PC-3 (cell line): ENCODE measurements around the gene CENPF. TPM values are rescaled to one million over a fixed set of nuclear protein-coding genes. Genes with fewer than 3 reads are reported as not detected.

ENCODE experiments used
- ATAC-seq: fragments of 200-7000 bp; cut with Tn5 transposase; 2 replicates; pipeline ENCODE4 v1.9.1; 2020; ENCODE audit warnings: mild to moderate bottlenecking, moderate library complexity
- BruUV-seq: library from RNA; stranded (reverse); fragments of 400-500 nt; replicated peaks from 2 replicates; lab custom pipeline; 2021; lab: Mats Ljungman, UMichigan
- CTCF ChIA-PET: fragments of 300-600 bp; sonication (Branson Sonifier 250); formaldehyde crosslinking; loops from one replicate; lab custom pipeline; 2022; ENCODE audit warnings: antibody characterized with exemption; lab: Charles Lee
- POLR2A ChIA-PET: fragments of 300-600 bp; sonication (Branson Sonifier 250); formaldehyde crosslinking; loops from one replicate; lab custom pipeline; 2022; ENCODE audit warnings: antibody characterized with exemption; ENCODE audit not compliant: unreplicated experiment; lab: Charles Lee
- DNase-seq: peaks from one replicate; pipeline ENCODE4 v3.0.0-alpha.2; 2015
- H2AFZ ChIP-seq: fragments of 300-600 bp; sonication (generic); 2 replicates; pipeline ENCODE4 v1.6.0; 2016; ENCODE audit warnings: antibody characterized with exemption, low read length
- H3F3A ChIP-seq: fragments of 300-600 bp; sonication (generic); one replicate; pipeline ENCODE4 v1.6.0; 2017; ENCODE audit warnings: antibody characterized with exemption, low read length, control low read depth, mild to moderate bottlenecking; ENCODE audit not compliant: unreplicated experiment
- H3K27ac ChIP-seq: fragments of 300-600 bp; sonication (generic); 2 replicates; pipeline ENCODE4 v1.5.1; 2016; ENCODE audit warnings: mild to moderate bottlenecking, low read length
- H3K27me3 ChIP-seq: fragments of 300-600 bp; sonication (generic); 2 replicates; pipeline ENCODE4 v1.6.1; 2016; ENCODE audit warnings: low read length, mixed read lengths
- H3K36me3 ChIP-seq: fragments of 300-600 bp; sonication (generic); 2 replicates; pipeline ENCODE4 v1.6.1; 2016; ENCODE audit warnings: low read depth, mixed run types, low read length, mixed read lengths
- H3K4me1 ChIP-seq: fragments of 300-600 bp; sonication (generic); 2 replicates; pipeline ENCODE4 v1.5.1; 2016; ENCODE audit warnings: low read length; ENCODE audit not compliant: insufficient read depth
- H3K4me2 ChIP-seq: fragments of 300-600 bp; sonication (generic); 2 replicates; pipeline ENCODE4 v1.6.0; 2016; ENCODE audit warnings: low read length
- H3K4me3 ChIP-seq: fragments of 300-600 bp; sonication (generic); 2 replicates; pipeline ENCODE4 v1.5.1; 2016; ENCODE audit warnings: mild to moderate bottlenecking, low read length, mixed read lengths
- H3K79me2 ChIP-seq: fragments of 300-600 bp; sonication (generic); 2 replicates; pipeline ENCODE4 v1.6.1; 2017; ENCODE audit warnings: low read length, mixed read lengths
- H3K9ac ChIP-seq: fragments of 300-600 bp; sonication (generic); 2 replicates; pipeline ENCODE4 v1.6.0; 2016; ENCODE audit warnings: mild to moderate bottlenecking, low read length
- H3K9me2 ChIP-seq: fragments of 300-600 bp; sonication (generic); replicated peaks from 2 replicates; pipeline ENCODE4 v1.6.1; 2016; ENCODE audit warnings: mixed run types, low read length, mixed read lengths
- H3K9me3 ChIP-seq: fragments of 300-600 bp; sonication (generic); 2 replicates; pipeline ENCODE4 v1.6.1; 2016; ENCODE audit warnings: low read length, mixed read lengths
- H4K20me1 ChIP-seq: fragments of 300-600 bp; sonication (generic); 2 replicates; pipeline ENCODE4 v1.6.1; 2016; ENCODE audit warnings: low read length, mixed read lengths
- CTCF ChIP-seq: fragments of 300-600 bp; sonication (generic); conservative IDR thresholded peaks from 2 replicates; pipeline ENCODE4 v1.5.1; 2017; ENCODE audit warnings: antibody characterized with exemption, low read depth, mild to moderate bottlenecking, low read length
- EZH2 ChIP-seq: fragments of 300-600 bp; sonication (generic); IDR thresholded peaks from one replicate; pipeline ENCODE4 v1.6.1; 2017; ENCODE audit warnings: antibody characterized with exemption, mild to moderate bottlenecking, low read length; ENCODE audit not compliant: unreplicated experiment
- EZH2phosphoT487 ChIP-seq: fragments of 300-600 bp; sonication (generic); IDR thresholded peaks from 2 replicates; pipeline ENCODE4 v1.6.1; 2018; ENCODE audit warnings: mild to moderate bottlenecking, antibody characterized with exemption, low read length, borderline replicate concordance
- intact Hi-C: fragments of 100-400 bp; cut with micrococcal nuclease; formaldehyde crosslinking; loops from 2 replicates; pipeline ENCODE4 v1.9.0; 2023
- total RNA-seq: library from RNA; depleted of rRNA; stranded (reverse); fragments of >200 nt; gene quantifications from 2 replicates; pipeline ENCODE4 v1.2.3, GENCODE V29; 2014

Gene CENPF
- total RNA-seq, 1 experiment from 2014 or later = 92.6 TPM

GRCh38 chr1:214664651-214665433, 61.8 kb downstream of the CENPF start:
- Histone ChIP-seq H2AFZ (no peak overlapping the region), H3K9ac (no peak overlapping the region), H3K4me3 (no peak overlapping the region), H3K9me3 (no peaks in the 10 kb centered on the region), H3K27me3 (no peaks in the 10 kb centered on the region), H3F3A (no peaks in the 10 kb centered on the region), H3K79me2 (no peaks in the 10 kb centered on the region), H3K4me2 (no peak overlapping the region), H3K4me1 (no peaks in the 10 kb centered on the region), H3K9me2 (no peaks in the 10 kb centered on the region), H4K20me1 (0 out of 2 replicates have a peak, but pooled peaks cover 7% of the 10 kb centered on the region), H3K36me3 (peaks cover 82% of the 10 kb centered on the region), H3K27ac (no peak overlapping the region)
- TF ChIP-seq EZH2phosphoT487 = no peak
- TF ChIP-seq CTCF = no peak
- TF ChIP-seq EZH2 = no peak
- ATAC-seq = no peak
- DNase-seq = no peak
- no TSS peak for BruUV-seq
- ChIA-PET POLR2A (no interaction called here), CTCF (no interaction called here)
- intact Hi-C loops = no loop called here

- ChIA-PET POLR2A (no interaction called here), CTCF (no interaction called here)
- Histone ChIP-seq H3K4me2 (no peak overlapping the region), H3K27ac (no peak overlapping the region), H4K20me1 (0 out of 2 replicates have a peak, but pooled peaks cover 7% of the 10 kb centered on the region), H3K36me3 (peaks cover 83% of the 10 kb centered on the region), H3K4me1 (no peaks in the 10 kb centered on the region), H3F3A (no peaks in the 10 kb centered on the region), H3K27me3 (no peaks in the 10 kb centered on the region), H3K9me3 (no peaks in the 10 kb centered on the region), H3K9ac (no peak overlapping the region), H3K4me3 (no peak overlapping the region), H3K79me2 (no peaks in the 10 kb centered on the region), H3K9me2 (no peaks in the 10 kb centered on the region), H2AFZ (no peak overlapping the region)
- BruUV-seq = no TSS peak
- no peak for ATAC-seq
- intact Hi-C loops = no loop called here
- DNase-seq = no peak
- TF ChIP-seq CTCF = no peak
- no peak for TF ChIP-seq EZH2
- TF ChIP-seq EZH2phosphoT487 = no peak
Observed at GRCh38 chr1:214665606-214666110, 62.7 kb downstream of the CENPF start.

GRCh38 chr1:214666674-214667073, 63.7 kb downstream of the CENPF start:
- ATAC-seq (no peak), DNase-seq (no peak)
- Histone ChIP-seq H3K9me2 (no peaks in the 10 kb centered on the region), H3K9ac (no peak overlapping the region), H3K4me3 (no peak overlapping the region), H4K20me1 (0 out of 2 replicates have a peak, but pooled peaks cover 3% of the 10 kb centered on the region), H2AFZ (no peak overlapping the region), H3K79me2 (no peaks in the 10 kb centered on the region), H3K27me3 (no peaks in the 10 kb centered on the region), H3K4me2 (no peak overlapping the region), H3K36me3 (peaks cover 75% of the 10 kb centered on the region), H3K27ac (no peak overlapping the region), H3F3A (no peaks in the 10 kb centered on the region), H3K9me3 (no peaks in the 10 kb centered on the region), H3K4me1 (no peaks in the 10 kb centered on the region)
- intact Hi-C loops = no loop called here
- BruUV-seq = no TSS peak
- ChIA-PET POLR2A (no interaction called here), CTCF (no interaction called here)
- TF ChIP-seq EZH2 = no peak
- TF ChIP-seq CTCF = no peak
- TF ChIP-seq EZH2phosphoT487 = no peak
